Lower leg skin (tissue), 3 donors: ENCODE results near the gene CHRNA5.

Source experiments
- CTCF ChIP-seq, 3 donors: fragments of 450-650 bp; IDR thresholded peaks; one replicate each; pipeline ENCODE4 v1.5.1; 2016; ENCODE audit warnings: antibody characterized with exemption in 3 of 3, mild to moderate bottlenecking in 3 of 3, moderate library complexity in 2 of 3
- POLR2A ChIP-seq, 2 donors: fragments of 450-650 bp; IDR thresholded peaks; one replicate each; pipeline ENCODE4 v1.6.1; 2016 to 2017; ENCODE audit warnings: antibody characterized with exemption in 2 of 2, mild to moderate bottlenecking in 1 of 2, moderate library complexity in 1 of 2

GRCh38 chr15:78550194-78550593, 15.1 kb upstream of the CHRNA5 start:
- TF ChIP-seq CTCF (IDR thresholded peaks at IDR 0.05) (no peak), POLR2A (IDR thresholded peaks at IDR 0.05) (no peak)
